DND-41 (cell line): ENCODE results near the gene STX2.

ENCODE experiments used
- ATAC-seq: fragments of 200-7000 bp; cut with Tn5 transposase; 3 replicates; pipeline ENCODE4 v1.9.1; 2021; ENCODE audit warnings: low read depth; ENCODE audit not compliant: insufficient read depth
- DNase-seq: peaks from one replicate; pipeline ENCODE4 v3.0.0-alpha.2; 2020
- H2AFZ ChIP-seq: 2 replicates; pipeline ENCODE4 v1.6.0; 2012; ENCODE audit warnings: low read depth, low read length
- H3K27ac ChIP-seq: 2 replicates; pipeline ENCODE4 v1.5.1; 2012; ENCODE audit warnings: low read length, inconsistent platforms
- H3K27me3 ChIP-seq: fragments of 200-600 bp; sonication (generic); 2 replicates; pipeline ENCODE4 v1.6.0; 2012; ENCODE audit warnings: low read length, mild to moderate bottlenecking, inconsistent platforms; ENCODE audit not compliant: insufficient read depth, poor library complexity
- H3K36me3 ChIP-seq: 2 replicates; pipeline ENCODE4 v1.5.1; 2012; ENCODE audit warnings: low read length, inconsistent platforms; ENCODE audit not compliant: insufficient read depth
- H3K4me1 ChIP-seq: 2 replicates; pipeline ENCODE4 v1.5.1; 2012; ENCODE audit warnings: mild to moderate bottlenecking, low read length; ENCODE audit not compliant: insufficient read depth
- H3K4me2 ChIP-seq: 2 replicates; pipeline ENCODE4 v1.6.0; 2012; ENCODE audit warnings: mild to moderate bottlenecking, moderate library complexity, low read length, inconsistent platforms; ENCODE audit not compliant: insufficient read depth
- H3K4me3 ChIP-seq, 2 experiments: fragments of 200-600 bp in 1 of 2; shearing (Covaris generic) in 1 of 2; 2 replicates each; pipeline ENCODE4 v1.5.1; 2012 to 2016; ENCODE audit warnings: inconsistent platforms in 2 of 2, low read length in 2 of 2, mild to moderate bottlenecking in 2 of 2, low read depth in 1 of 2, moderate library complexity in 1 of 2
- H3K79me2 ChIP-seq: 2 replicates; pipeline ENCODE4 v1.6.0; 2012; ENCODE audit warnings: low read length, inconsistent platforms; ENCODE audit not compliant: insufficient read depth
- H3K9ac ChIP-seq: 2 replicates; pipeline ENCODE4 v1.6.0; 2012; ENCODE audit warnings: low read depth, mild to moderate bottlenecking, inconsistent platforms, low read length, moderate library complexity
- H3K9me3 ChIP-seq: 2 replicates; pipeline ENCODE4 v1.5.1; 2012; ENCODE audit warnings: low read length, moderate library complexity, mild to moderate bottlenecking, inconsistent platforms; ENCODE audit not compliant: insufficient read depth, severe bottlenecking
- H4K20me1 ChIP-seq: 2 replicates; pipeline ENCODE4 v1.6.0; 2012; ENCODE audit warnings: low read length; ENCODE audit not compliant: insufficient read depth
- EZH2 ChIP-seq: IDR thresholded peaks from 3 replicates; pipeline ENCODE4 v1.6.1; 2012; ENCODE audit warnings: borderline replicate concordance, low read depth, mild to moderate bottlenecking, moderate library complexity, low read length, inconsistent platforms; ENCODE audit not compliant: severe bottlenecking
- TF ChIP-seq, protein P1 (sequence below): IDR thresholded peaks from 2 replicates; pipeline ENCODE4 v1.5.1; 2012; ENCODE audit warnings: borderline replicate concordance, low read length, moderate library complexity, mild to moderate bottlenecking; ENCODE audit not compliant: poor library complexity, severe bottlenecking; ENCODE audit errors: extremely low read depth

Gene STX2

DNA sequence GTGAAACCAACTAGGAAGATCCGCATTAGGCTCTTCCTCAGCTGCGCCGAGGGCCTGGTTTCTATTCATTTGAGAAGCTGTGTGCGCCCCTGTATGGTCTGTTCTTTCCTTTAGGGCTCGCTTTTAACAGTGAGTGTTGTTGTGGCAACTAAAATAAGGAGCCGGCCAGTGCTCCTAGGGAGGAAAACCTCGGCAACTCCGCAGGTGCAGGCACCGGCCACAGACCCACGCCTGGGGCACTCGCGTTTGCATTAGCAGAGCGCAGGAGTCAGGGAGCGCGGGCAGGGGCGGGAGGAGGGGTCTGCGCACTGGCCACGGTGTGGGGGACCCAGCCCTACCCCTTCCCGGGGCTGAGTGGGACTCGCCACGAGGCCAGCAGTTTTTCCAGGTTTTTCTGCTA lies 50.5 kb downstream of the STX2 start:
- Histone ChIP-seq H3K27me3 (no peaks in the 10 kb centered on the region), H4K20me1 (peaks cover 4% of the 10 kb centered on the region), H3K36me3 (peaks cover 29% of the 10 kb centered on the region), H3K9ac (no peak overlapping the region), H3K4me2 (no peak overlapping the region), H3K4me3 (no peak overlapping the region), H3K4me1 (no peaks in the 10 kb centered on the region), H3K27ac (no peak overlapping the region), H2AFZ (no peak overlapping the region), H3K9me3 (peaks cover 5% of the 10 kb centered on the region), H3K79me2 (no peaks in the 10 kb centered on the region)
- TF ChIP-seq, protein P1, sequence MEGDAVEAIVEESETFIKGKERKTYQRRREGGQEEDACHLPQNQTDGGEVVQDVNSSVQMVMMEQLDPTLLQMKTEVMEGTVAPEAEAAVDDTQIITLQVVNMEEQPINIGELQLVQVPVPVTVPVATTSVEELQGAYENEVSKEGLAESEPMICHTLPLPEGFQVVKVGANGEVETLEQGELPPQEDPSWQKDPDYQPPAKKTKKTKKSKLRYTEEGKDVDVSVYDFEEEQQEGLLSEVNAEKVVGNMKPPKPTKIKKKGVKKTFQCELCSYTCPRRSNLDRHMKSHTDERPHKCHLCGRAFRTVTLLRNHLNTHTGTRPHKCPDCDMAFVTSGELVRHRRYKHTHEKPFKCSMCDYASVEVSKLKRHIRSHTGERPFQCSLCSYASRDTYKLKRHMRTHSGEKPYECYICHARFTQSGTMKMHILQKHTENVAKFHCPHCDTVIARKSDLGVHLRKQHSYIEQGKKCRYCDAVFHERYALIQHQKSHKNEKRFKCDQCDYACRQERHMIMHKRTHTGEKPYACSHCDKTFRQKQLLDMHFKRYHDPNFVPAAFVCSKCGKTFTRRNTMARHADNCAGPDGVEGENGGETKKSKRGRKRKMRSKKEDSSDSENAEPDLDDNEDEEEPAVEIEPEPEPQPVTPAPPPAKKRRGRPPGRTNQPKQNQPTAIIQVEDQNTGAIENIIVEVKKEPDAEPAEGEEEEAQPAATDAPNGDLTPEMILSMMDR, result no peak
- TF ChIP-seq EZH2, result no peak
- DNase-seq (no peak), ATAC-seq (no peak)

DNA sequence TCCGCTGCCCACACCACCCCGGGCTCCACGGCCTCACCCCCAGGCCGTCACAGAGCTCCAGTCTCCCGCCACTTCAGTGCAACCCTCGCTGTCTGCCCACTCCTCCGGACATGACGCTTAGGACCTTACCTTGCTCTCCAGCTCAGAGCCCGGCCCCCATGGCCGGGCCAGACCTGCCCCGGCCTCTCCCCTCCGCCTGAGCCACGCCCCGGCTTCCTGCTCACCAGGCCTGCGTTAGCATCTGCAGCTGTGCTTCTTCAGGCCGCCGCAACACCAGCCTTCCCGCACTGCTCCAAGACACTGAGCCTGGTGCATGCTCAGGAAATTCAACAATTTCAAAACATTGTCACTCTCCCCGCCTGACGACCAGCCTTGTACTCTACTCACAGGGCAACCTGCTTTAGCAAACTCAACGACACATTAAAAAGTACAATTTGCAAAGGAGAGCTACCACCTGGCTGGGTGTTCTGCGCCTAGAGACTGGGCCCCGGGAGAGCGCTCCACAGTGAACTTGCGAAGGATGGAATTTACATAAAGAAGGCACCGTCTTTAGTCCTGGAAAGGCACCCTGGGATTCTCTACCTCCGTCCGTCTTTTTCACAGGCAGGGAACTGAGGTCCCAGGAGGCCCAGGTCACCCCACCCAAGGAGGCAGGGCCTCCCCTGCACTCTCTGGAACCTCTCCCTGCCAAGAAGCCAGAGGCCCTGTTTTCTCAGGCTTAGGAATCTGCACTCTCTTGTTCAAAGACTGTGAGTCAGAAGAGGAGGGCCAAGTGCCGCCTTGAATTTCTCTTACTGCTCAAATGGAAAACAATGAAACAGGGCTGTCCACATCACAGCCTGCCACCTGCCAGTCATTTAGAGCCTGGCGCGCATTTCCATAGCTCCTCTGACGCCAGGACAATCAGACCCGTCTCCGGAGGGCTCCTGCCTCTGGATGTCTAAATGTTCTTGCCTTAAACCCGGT lies 51.3 kb downstream of the STX2 start:
- H3K9ac ChIP-seq, result no peak overlapping the region
- H3K27ac ChIP-seq, result no peak overlapping the region
- no peaks in the 10 kb centered on the region for H3K27me3 ChIP-seq
- H4K20me1 ChIP-seq, result no peaks in the 10 kb centered on the region
- DNase-seq, result no peak
- peaks cover 5% of the 10 kb centered on the region for H3K9me3 ChIP-seq
- no peak overlapping the region for H3K4me3 ChIP-seq
- no peaks in the 10 kb centered on the region for H3K4me1 ChIP-seq
- H2AFZ ChIP-seq, result no peak overlapping the region
- no peaks in the 10 kb centered on the region for H3K79me2 ChIP-seq
- peaks cover 25% of the 10 kb centered on the region; the same call in 1 of the 2 replicates for H3K36me3 ChIP-seq
- ATAC-seq, result no peak
- H3K4me2 ChIP-seq, result no peak overlapping the region
- TF ChIP-seq, protein P1, result no peak
- no peak for TF ChIP-seq EZH2

DNA sequence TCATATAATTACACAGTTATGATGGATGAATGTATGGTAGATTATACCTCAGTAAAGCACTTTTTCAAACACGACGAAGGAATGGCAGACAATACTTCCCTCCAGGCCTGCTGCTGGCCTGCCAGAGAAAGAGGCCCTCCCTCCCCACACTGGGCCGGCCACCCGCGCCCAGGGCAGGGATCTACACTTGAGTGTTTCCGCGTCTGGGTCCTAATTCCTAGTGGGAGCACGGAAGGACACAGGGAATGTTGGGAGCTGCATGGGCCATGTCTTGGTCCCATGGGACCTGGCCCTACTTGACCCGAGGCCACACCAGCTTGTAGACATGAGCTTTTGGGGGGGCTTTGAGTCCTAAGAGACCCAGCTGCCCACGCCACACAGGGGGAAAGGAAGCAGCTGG lies 52.0 kb downstream of the STX2 start:
- TF ChIP-seq, protein P1, result no peak
- no peak for TF ChIP-seq EZH2
- Histone ChIP-seq H4K20me1 (no peaks in the 10 kb centered on the region), H3K9ac (no peak overlapping the region), H3K9me3 (peaks cover 5% of the 10 kb centered on the region), H3K4me3 (no peak overlapping the region), H3K27ac (no peak overlapping the region), H3K4me2 (no peak overlapping the region), H3K27me3 (no peaks in the 10 kb centered on the region), H3K4me1 (no peaks in the 10 kb centered on the region), H3K36me3 (peaks cover 25% of the 10 kb centered on the region; the same call in 1 of the 2 replicates), H2AFZ (no peak overlapping the region), H3K79me2 (no peaks in the 10 kb centered on the region)
- no peak for ATAC-seq
- no peak for DNase-seq
